HS-27A (cell line): ENCODE data around the gene CDK11B.

Experiments used
- DNase-seq: peaks from one replicate; pipeline ENCODE4 v3.0.0-alpha.2; 2012; ENCODE audit warnings: low read depth, missing footprints

Gene CDK11B

GRCh38 chr1:1615256-1616044, 43.4 kb downstream of the CDK11B start, which contains the start of gene MIB2:
Gene MIB2, plus strand, starts transcription at chr1:1615500. Its CDS starts 7,953 bp downstream, at chr1:1623453.
- DNase-seq, result peak; percentile 80

- no peak for DNase-seq
Observed at GRCh38 chr1:1614954-1615255, 43.9 kb downstream of the CDK11B start.

- no peak for DNase-seq
Observed at GRCh38 chr1:1614204-1614953, 44.4 kb downstream of the CDK11B start.

GRCh38 chr1:1613509-1614082, 45.2 kb downstream of the CDK11B start:
- DNase-seq, result no peak

- no peak for DNase-seq
Observed at GRCh38 chr1:1612104-1612400, 46.8 kb downstream of the CDK11B start.

- no peak for DNase-seq
Observed at GRCh38 chr1:1610796-1611195, 48.0 kb downstream of the CDK11B start.

- no peak for DNase-seq
Observed at GRCh38 chr1:1609822-1610485, 48.9 kb downstream of the CDK11B start.

- no peak for DNase-seq
Observed at GRCh38 chr1:1606232-1606631, 52.6 kb downstream of the CDK11B start.

- no peak for DNase-seq
Observed at GRCh38 chr1:1605724-1606123, 53.1 kb downstream of the CDK11B start.

- no peak for DNase-seq
Observed at GRCh38 chr1:1605034-1605591, 53.7 kb downstream of the CDK11B start.

GRCh38 chr1:1604374-1605033, 54.3 kb downstream of the CDK11B start:
- no peak for DNase-seq

GRCh38 chr1:1603671-1604373, 55.0 kb downstream of the CDK11B start:
- DNase-seq, result no peak

GRCh38 chr1:1602968-1603506, 55.8 kb downstream of the CDK11B start:
- no peak for DNase-seq

GRCh38 chr1:1602304-1602967, 56.4 kb downstream of the CDK11B start:
- DNase-seq, result no peak

- DNase-seq, result no peak
Observed at GRCh38 chr1:1601564-1602303, 57.1 kb downstream of the CDK11B start.

GRCh38 chr1:1600861-1601563, 57.8 kb downstream of the CDK11B start:
- DNase-seq, result no peak

GRCh38 chr1:1599935-1600860, 58.6 kb downstream of the CDK11B start, which contains the start of gene FNDC10:
Gene FNDC10, minus strand, starts transcription at chr1:1600135. Its CDS starts 120 bp downstream, at chr1:1600015.
- DNase-seq, result no peak
